ENCODE data around the gene P2RX7.

DNA sequence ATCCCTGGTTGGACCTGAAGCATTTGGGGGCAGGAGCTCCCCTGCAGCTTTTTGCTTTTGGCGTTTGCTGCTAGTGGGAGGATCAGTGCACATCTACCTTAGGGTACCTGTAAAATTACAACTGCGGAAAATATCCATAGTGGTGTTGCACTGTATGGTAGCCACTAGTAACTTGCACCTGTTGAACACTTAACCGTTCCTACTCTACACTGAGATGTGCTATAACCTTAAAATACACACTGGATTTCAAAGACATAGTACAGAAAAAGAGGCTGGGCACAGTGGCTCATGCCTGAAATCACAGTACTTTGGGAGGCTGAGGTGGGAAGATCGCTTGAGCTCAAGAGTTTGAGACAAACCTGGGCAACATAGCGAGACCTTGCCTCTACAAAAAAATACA is 80.2 kb downstream of the P2RX7 start:
- TF ChIP-seq NFIC (IDR thresholded peaks at IDR 0.05), result no peak
- TF ChIP-seq EP300 (IDR thresholded peaks at IDR 0.05; ENCODE audit: borderline replicate concordance), result no peak
- TF ChIP-seq YY1 (IDR thresholded peaks at IDR 0.05; ENCODE audit: low read depth), result no peak
- TF ChIP-seq, protein P1, sequence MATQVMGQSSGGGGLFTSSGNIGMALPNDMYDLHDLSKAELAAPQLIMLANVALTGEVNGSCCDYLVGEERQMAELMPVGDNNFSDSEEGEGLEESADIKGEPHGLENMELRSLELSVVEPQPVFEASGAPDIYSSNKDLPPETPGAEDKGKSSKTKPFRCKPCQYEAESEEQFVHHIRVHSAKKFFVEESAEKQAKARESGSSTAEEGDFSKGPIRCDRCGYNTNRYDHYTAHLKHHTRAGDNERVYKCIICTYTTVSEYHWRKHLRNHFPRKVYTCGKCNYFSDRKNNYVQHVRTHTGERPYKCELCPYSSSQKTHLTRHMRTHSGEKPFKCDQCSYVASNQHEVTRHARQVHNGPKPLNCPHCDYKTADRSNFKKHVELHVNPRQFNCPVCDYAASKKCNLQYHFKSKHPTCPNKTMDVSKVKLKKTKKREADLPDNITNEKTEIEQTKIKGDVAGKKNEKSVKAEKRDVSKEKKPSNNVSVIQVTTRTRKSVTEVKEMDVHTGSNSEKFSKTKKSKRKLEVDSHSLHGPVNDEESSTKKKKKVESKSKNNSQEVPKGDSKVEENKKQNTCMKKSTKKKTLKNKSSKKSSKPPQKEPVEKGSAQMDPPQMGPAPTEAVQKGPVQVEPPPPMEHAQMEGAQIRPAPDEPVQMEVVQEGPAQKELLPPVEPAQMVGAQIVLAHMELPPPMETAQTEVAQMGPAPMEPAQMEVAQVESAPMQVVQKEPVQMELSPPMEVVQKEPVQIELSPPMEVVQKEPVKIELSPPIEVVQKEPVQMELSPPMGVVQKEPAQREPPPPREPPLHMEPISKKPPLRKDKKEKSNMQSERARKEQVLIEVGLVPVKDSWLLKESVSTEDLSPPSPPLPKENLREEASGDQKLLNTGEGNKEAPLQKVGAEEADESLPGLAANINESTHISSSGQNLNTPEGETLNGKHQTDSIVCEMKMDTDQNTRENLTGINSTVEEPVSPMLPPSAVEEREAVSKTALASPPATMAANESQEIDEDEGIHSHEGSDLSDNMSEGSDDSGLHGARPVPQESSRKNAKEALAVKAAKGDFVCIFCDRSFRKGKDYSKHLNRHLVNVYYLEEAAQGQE (IDR thresholded peaks at IDR 0.05; ENCODE audit: low read depth), result no peak
- no peak for TF ChIP-seq CEBPB (IDR thresholded peaks at IDR 0.05)
- TF ChIP-seq TEAD4 (IDR thresholded peaks at IDR 0.05), result no peak
- TF ChIP-seq, protein P2, sequence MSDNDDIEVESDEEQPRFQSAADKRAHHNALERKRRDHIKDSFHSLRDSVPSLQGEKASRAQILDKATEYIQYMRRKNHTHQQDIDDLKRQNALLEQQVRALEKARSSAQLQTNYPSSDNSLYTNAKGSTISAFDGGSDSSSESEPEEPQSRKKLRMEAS (IDR thresholded peaks at IDR 0.05), result no peak
- TF ChIP-seq CREB1 (IDR thresholded peaks at IDR 0.05; ENCODE audit: low read depth), result no peak
- no peak for TF ChIP-seq RAD21 (IDR thresholded peaks at IDR 0.05; ENCODE audit: low read depth)
- TF ChIP-seq TAF1 (IDR thresholded peaks at IDR 0.05; ENCODE audit: low read depth), result no peak
- TF ChIP-seq ZBTB7A (IDR thresholded peaks at IDR 0.05; ENCODE audit: low read depth), result no peak
